GM13977 (cell line): ENCODE results near the gene LRP3.

Experiments used
- DNase-seq: peaks from one replicate; pipeline ENCODE4 v3.0.0; 2012; ENCODE audit warnings: low spot score
- CTCF ChIP-seq: IDR thresholded peaks from 2 replicates; pipeline ENCODE4 v1.5.1; 2012; ENCODE audit warnings: mild to moderate bottlenecking, control low read depth; ENCODE audit not compliant: insufficient read depth; ENCODE audit errors: extremely low read depth, missing control alignments
- in situ Hi-C: fragments of 300-500 bp; cut with MboI; formaldehyde crosslinking; loops from one replicate; pipeline ENCODE4 v1.12.0; 2022; ENCODE audit warnings: low sequenced_read_pairs, low pct_unique_long_range_greater_than_20kb, mixed read lengths, inconsistent platforms; ENCODE audit not compliant: unreplicated experiment

Gene LRP3

GRCh38 chr19:33254245-33254824 lies 60.2 kb downstream of the LRP3 start:
- no peak for TF ChIP-seq CTCF
- in situ Hi-C loops: no loop called here
- DNase-seq: no peak

GRCh38 chr19:33255781-33256180 lies 61.7 kb downstream of the LRP3 start:
- DNase-seq: no peak
- no peak for TF ChIP-seq CTCF
- in situ Hi-C loops: no loop called here

GRCh38 chr19:33256261-33256660 lies 62.1 kb downstream of the LRP3 start:
- no peak for TF ChIP-seq CTCF
- in situ Hi-C loops: no loop called here
- DNase-seq: no peak

GRCh38 chr19:33257828-33258227 lies 63.7 kb downstream of the LRP3 start:
- in situ Hi-C loops: no loop called here

More at GRCh38 chr19:33257828-33258227, 63.7 kb downstream of the LRP3 start:
- no peak for TF ChIP-seq CTCF
- DNase-seq: no peak
